GM18951 (cell line): ENCODE results near the gene CORIN.
"Not testable (repeated sequence)": the region's sequence is repeated elsewhere in the genome, so short reads cannot be mapped to it uniquely, and the experiment has no call there.

Experiments used
- POLR2A ChIP-seq: IDR thresholded peaks from 4 replicates; pipeline ENCODE4 v1.6.1; 2011; ENCODE audit warnings: mild to moderate bottlenecking; ENCODE audit not compliant: insufficient read length, insufficient read depth; ENCODE audit errors: extremely low read depth
- in situ Hi-C: fragments of 300-500 bp; cut with MboI; formaldehyde crosslinking; loops from one replicate; pipeline ENCODE4 v1.12.0; 2022; ENCODE audit warnings: low sequenced_read_pairs, mixed read lengths, inconsistent platforms; ENCODE audit not compliant: unreplicated experiment

Gene CORIN

DNA sequence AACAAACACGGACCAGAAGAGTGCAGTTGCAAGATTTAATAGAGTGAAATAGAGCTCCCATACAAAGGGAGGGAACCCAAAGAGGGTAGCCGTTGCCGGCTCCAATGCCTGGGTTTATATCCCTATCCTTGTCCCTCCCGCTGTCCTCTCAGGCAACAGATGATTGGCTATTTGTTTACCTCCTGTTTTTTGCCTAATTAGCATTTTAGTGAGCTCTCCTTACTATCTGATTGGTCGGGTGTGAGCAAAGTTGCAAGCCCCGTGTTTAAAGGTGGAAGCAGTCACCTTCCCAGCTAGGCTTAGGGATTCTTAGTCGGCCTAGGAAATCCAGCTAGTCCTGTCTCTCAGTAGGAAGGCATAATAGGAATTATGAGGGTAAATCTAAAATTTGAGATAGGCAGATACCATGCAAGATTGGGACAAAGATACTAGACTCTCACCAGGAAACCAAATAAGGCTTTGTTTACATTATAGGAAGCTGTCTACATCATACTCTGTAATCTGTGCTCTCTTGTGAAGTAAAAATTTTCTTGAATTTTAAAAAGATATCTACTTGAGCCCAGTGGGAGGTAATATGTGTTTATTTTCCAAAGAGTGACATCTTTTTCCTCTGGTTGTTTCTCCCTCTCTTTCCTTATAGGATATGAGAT lies 286.8 kb downstream of the CORIN start:
- no peak for TF ChIP-seq POLR2A
- in situ Hi-C loops, result no loop called here

DNA sequence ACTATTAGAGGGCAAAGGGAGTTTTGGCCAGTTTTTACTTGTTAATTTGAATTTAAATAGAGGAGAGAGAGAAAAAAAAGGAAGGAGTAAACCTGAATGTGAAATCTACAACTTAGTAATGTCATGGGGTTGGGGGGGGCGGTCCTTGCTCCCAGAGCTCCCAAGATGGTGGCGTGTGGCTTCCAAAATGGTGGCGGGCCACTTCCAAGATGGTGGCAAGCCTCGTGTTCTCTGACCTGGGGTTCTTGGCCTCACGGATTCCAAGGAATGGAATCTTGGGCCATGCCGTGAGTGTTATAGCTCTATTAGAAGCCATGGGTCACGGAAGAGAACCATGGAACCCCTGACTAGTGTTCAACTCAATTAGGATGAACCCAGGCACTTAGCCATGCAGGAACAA lies 287.5 kb downstream of the CORIN start:
- in situ Hi-C loops, result not testable (repeated sequence)
